Epithelial cell of proximal tubule (primary cell): ENCODE results near the gene RNF111. TPM values are rescaled to one million over a fixed set of nuclear protein-coding genes. Genes with fewer than 3 reads are reported as not detected.
"Not testable (repeated sequence)": the region's sequence is repeated elsewhere in the genome, so short reads cannot be mapped to it uniquely, and the experiment has no call there.

ENCODE experiments used
- DNase-seq: peaks from one replicate; pipeline ENCODE4 v3.0.0-alpha.2; 2011; ENCODE audit warnings: low read depth
- H3K4me3 ChIP-seq: 2 replicates; pipeline ENCODE4 v1.5.1; 2011; ENCODE audit warnings: low read depth, mild to moderate bottlenecking, low read length
- CTCF ChIP-seq: conservative IDR thresholded peaks from 2 replicates; pipeline ENCODE4 v1.5.1; 2012; ENCODE audit warnings: low read depth, mild to moderate bottlenecking, low read length
- total RNA-seq: library from RNA; depleted of rRNA; stranded (reverse); fragments of >200 nt; gene quantifications from 2 replicates; pipeline ENCODE4 v1.2.3, GENCODE V29; 2015

Gene RNF111
- total RNA-seq, 1 donor from 2014 or later: 8.5 TPM

GRCh38 chr15:59116141-59116540, 128.7 kb downstream of the RNF111 start:
- no peak for TF ChIP-seq CTCF
- DNase-seq: no peak
- no peak overlapping the region for H3K4me3 ChIP-seq

- no peak overlapping the region for H3K4me3 ChIP-seq
- no peak for DNase-seq
- TF ChIP-seq CTCF: no peak
Observed at GRCh38 chr15:59116771-59117170, 129.3 kb downstream of the RNF111 start.

- no peak for DNase-seq
- no peak overlapping the region for H3K4me3 ChIP-seq
- TF ChIP-seq CTCF: no peak
Observed at GRCh38 chr15:59119625-59120024, 132.2 kb downstream of the RNF111 start.

GRCh38 chr15:59120937-59121336, 133.5 kb downstream of the RNF111 start:
- no peak for TF ChIP-seq CTCF
- H3K4me3 ChIP-seq: no peak overlapping the region
- DNase-seq: no peak

GRCh38 chr15:59124261-59124660, 136.8 kb downstream of the RNF111 start:
- no peak for DNase-seq
- H3K4me3 ChIP-seq: no peak overlapping the region
- TF ChIP-seq CTCF: no peak

- DNase-seq, H3K4me3 ChIP-seq: not testable (repeated sequence)
Observed at GRCh38 chr15:59125683-59126082, 138.2 kb downstream of the RNF111 start.

GRCh38 chr15:59127255-59127654, 139.8 kb downstream of the RNF111 start:
- DNase-seq, H3K4me3 ChIP-seq: not testable (repeated sequence)

- no peak overlapping the region for H3K4me3 ChIP-seq
- no peak for TF ChIP-seq CTCF
- DNase-seq: no peak
Observed at GRCh38 chr15:59131456-59131855, 144.0 kb downstream of the RNF111 start.
